CD4-positive, alpha-beta memory T cell (primary cell): ENCODE results near the gene ZNF653. TPM values are rescaled to one million over a fixed set of nuclear protein-coding genes. Genes with fewer than 3 reads are reported as not detected.

Experiments
- CTCF ChIA-PET: fragments of 350-600 bp; sonication (Branson Sonifier 250); formaldehyde crosslinking; loops from one replicate; lab custom pipeline; 2021; ENCODE audit warnings: inconsistent platforms; ENCODE audit not compliant: partially characterized antibody; lab: Charles Lee
- POLR2A ChIA-PET: fragments of 350-600 bp; sonication (Branson Sonifier 250); formaldehyde crosslinking; loops from one replicate; lab custom pipeline; 2021; ENCODE audit not compliant: partially characterized antibody; lab: Charles Lee
- DNase-seq, 5 donors: peaks; one replicate each; pipeline versions ENCODE4 v3.0.0 to v3.0.0-alpha.2; 2020 to 2022; ENCODE audit warnings: mixed read lengths in 1 of 5
- H3K27ac ChIP-seq: one replicate; pipeline ENCODE4 v1.7.0; 2013; ENCODE audit warnings: low read depth, low read length
- H3K27me3 ChIP-seq: 2 replicates; pipeline ENCODE4 v1.7.0; 2013; ENCODE audit warnings: mild to moderate bottlenecking, low read length, moderate library complexity; ENCODE audit not compliant: insufficient read depth
- H3K36me3 ChIP-seq: 2 replicates; pipeline ENCODE4 v1.7.0; 2013; ENCODE audit warnings: mild to moderate bottlenecking, low read length, moderate library complexity; ENCODE audit not compliant: insufficient read depth
- H3K4me1 ChIP-seq: 2 replicates; pipeline ENCODE4 v1.7.0; 2013; ENCODE audit warnings: mild to moderate bottlenecking, low read length, moderate library complexity; ENCODE audit not compliant: insufficient read depth
- H3K4me3 ChIP-seq, 2 donors: one replicate each; pipeline ENCODE4 v1.7.0; 2013; ENCODE audit warnings: low read length in 2 of 2, mild to moderate bottlenecking in 1 of 2
- H3K9me3 ChIP-seq, 2 donors: one replicate each; pipeline ENCODE4 v1.7.0; 2013; ENCODE audit warnings: low read length in 2 of 2, control low read depth in 1 of 2; ENCODE audit not compliant: control insufficient read depth in 1 of 2
- H3K27ac Mint-ChIP-seq, 7 donors: one replicate each; pipeline ENCODE4 v1.8.0; 2020 to 2021; ENCODE audit warnings: mixed read lengths in 7 of 7, mild to moderate bottlenecking in 6 of 7, inconsistent platforms in 3 of 7, moderate library complexity in 3 of 7
- H3K27me3 Mint-ChIP-seq, 2 donors: one replicate each; pipeline ENCODE4 v1.8.0; 2020 to 2021; ENCODE audit warnings: mixed read lengths in 2 of 2
- H3K36me3 Mint-ChIP-seq, 2 donors: one replicate each; pipeline ENCODE4 v1.8.0; 2020 to 2021; ENCODE audit warnings: mixed read lengths in 2 of 2, inconsistent platforms in 1 of 2, mild to moderate bottlenecking in 1 of 2
- H3K4me1 Mint-ChIP-seq, 4 donors: one replicate each; pipeline ENCODE4 v1.8.0; 2020 to 2021; ENCODE audit warnings: mixed read lengths in 4 of 4, mild to moderate bottlenecking in 1 of 4
- H3K4me3 Mint-ChIP-seq, 8 donors: one replicate each; pipeline ENCODE4 v1.8.0; 2020 to 2021; ENCODE audit warnings: mixed read lengths in 8 of 8, mild to moderate bottlenecking in 7 of 8, moderate library complexity in 6 of 8, inconsistent platforms in 3 of 8
- H3K9me3 Mint-ChIP-seq, 8 donors: one replicate each; pipeline ENCODE4 v1.8.0; 2020 to 2021; ENCODE audit warnings: mixed read lengths in 8 of 8, mild to moderate bottlenecking in 5 of 8, inconsistent platforms in 3 of 8, moderate library complexity in 1 of 8
- intact Hi-C: fragments of 100-400 bp; cut with micrococcal nuclease; formaldehyde crosslinking; loops from one replicate; pipeline ENCODE4 v1.15.1; 2023
- polyA plus RNA-seq, 2 donors: library from polyadenylated mRNA; unstranded; fragments of 300-500 nt; fragmentation: Illumina TruSeq; gene quantifications; one replicate each; pipeline ENCODE4 v1.2.3, GENCODE V29; 2021
- total RNA-seq, 2 experiments: library from RNA; stranded (reverse); gene quantifications; one replicate each; pipeline ENCODE4 v1.2.3, GENCODE V29; 2021

ZNF653 gene
- total and polyA plus RNA-seq, 4 experiments from 2014 or later = 2.0 to 24.7 (median 13.5) TPM

GRCh38 chr19:11535792-11536595 is 30.4 kb upstream of the ZNF653 start:
- peaks cover 7% of the 10 kb centered on the region for H3K27me3 ChIP-seq
- H3K9me3 Mint-ChIP-seq = peaks cover 0 to 2% (median 0%) of the 10 kb centered on the region in 8 donors
- CTCF ChIA-PET = interaction anchor here (0.7 to 2.3 kb wide), 23 partner anchors 8 to 1130 kb away, joined by 3 to 38 read pairs (median 4); partner anchors contain the start of genes ELOF1, ZNF439 and ZNF627

GRCh38 chr19:11534948-11535347 is 29.3 kb upstream of the ZNF653 start:
- POLR2A ChIA-PET = interaction anchor here (2.5 kb wide), 1 partner anchor 24 kb away, joined by 11 read pairs; the partner anchor contains the start of gene ELOF1
- Mint-ChIP-seq H3K27ac (peak overlapping the region in 6 of 7 donors; percentile 42 to 72 (median 66)), H3K27me3 (peaks cover 0 to 10% of the 10 kb centered on the region in 2 donors), H3K9me3 (peaks cover 0 to 2% (median 0%) of the 10 kb centered on the region in 8 donors), H3K4me1 (peaks cover 7 to 14% (median 9%) of the 10 kb centered on the region in 4 donors), H3K4me3 (peak overlapping the region in 4 of 8 donors; percentile 12 to 65 (median 35)), H3K36me3 (no peaks in the 10 kb centered on the region)
- peaks cover 15% of the 10 kb centered on the region for H3K4me1 ChIP-seq
- CTCF ChIA-PET = no interaction called here
- intact Hi-C loops = no loop called here
- H3K27me3 ChIP-seq = no peaks in the 10 kb centered on the region
- no peak for DNase-seq
- no peaks in the 10 kb centered on the region for H3K36me3 ChIP-seq
- no peak overlapping the region for H3K4me3 ChIP-seq
- no peaks in the 10 kb centered on the region for H3K9me3 ChIP-seq
- no peak overlapping the region for H3K27ac ChIP-seq

More at GRCh38 chr19:11535792-11536595, 30.4 kb upstream of the ZNF653 start:
- peak overlapping the region; percentile 62 to 87 (median 76) for H3K4me3 Mint-ChIP-seq
- DNase-seq = peak; percentile 74 to 82 (median 78)
- Histone ChIP-seq H3K27ac (peak overlapping the region; percentile 21), H3K4me3 (peak overlapping the region; percentile 27 to 29), H3K4me1 (peaks cover 15% of the 10 kb centered on the region), H3K9me3 (no peaks in the 10 kb centered on the region), H3K36me3 (no peaks in the 10 kb centered on the region)
- H3K27ac Mint-ChIP-seq = peak overlapping the region; percentile 20 to 92 (median 83)
- H3K4me1 Mint-ChIP-seq = peaks cover 7 to 14% (median 9%) of the 10 kb centered on the region in 4 donors
- peaks cover 4 to 12% of the 10 kb centered on the region in 2 donors for H3K27me3 Mint-ChIP-seq
- no peaks in the 10 kb centered on the region for H3K36me3 Mint-ChIP-seq
- intact Hi-C loops = loop anchor here (1.0 kb wide), 1 partner anchor 51 kb away; no protein-coding TSS in a partner anchor
- POLR2A ChIA-PET = interaction anchor here (1.0 to 2.5 kb wide), 4 partner anchors 8 to 101 kb away, joined by 3 to 11 read pairs (median 5); partner anchors contain the start of genes ECSIT, ELOF1 and ODAD3

- CTCF ChIA-PET = no interaction called here
- Histone ChIP-seq H3K9me3 (no peaks in the 10 kb centered on the region), H3K27ac (no peak overlapping the region), H3K4me1 (peaks cover 15% of the 10 kb centered on the region), H3K4me3 (no peak overlapping the region), H3K36me3 (no peaks in the 10 kb centered on the region), H3K27me3 (no peaks in the 10 kb centered on the region)
- peaks cover 0 to 10% of the 10 kb centered on the region in 2 donors for H3K27me3 Mint-ChIP-seq
- H3K27ac Mint-ChIP-seq = peak overlapping the region in 6 of 7 donors; percentile 66 to 89 (median 70)
- POLR2A ChIA-PET = interaction anchor here (0.6 to 1.1 kb wide), 2 partner anchors 8 to 1264 kb away, joined by 3 to 4 read pairs; no protein-coding TSS in a partner anchor
- peak overlapping the region in 4 of 8 donors; percentile 12 to 54 (median 22) for H3K4me3 Mint-ChIP-seq
- peaks cover 0 to 2% (median 0%) of the 10 kb centered on the region in 8 donors for H3K9me3 Mint-ChIP-seq
- DNase-seq = no peak
- H3K36me3 Mint-ChIP-seq = no peaks in the 10 kb centered on the region
- H3K4me1 Mint-ChIP-seq = peaks cover 7 to 14% (median 9%) of the 10 kb centered on the region in 4 donors
- intact Hi-C loops = no loop called here
Measured at GRCh38 chr19:11534538-11534937, 28.9 kb upstream of the ZNF653 start.

GRCh38 chr19:11530432-11530831 is 24.8 kb upstream of the ZNF653 start:
- Histone ChIP-seq H3K27ac (no peak overlapping the region), H3K4me1 (peaks cover 16% of the 10 kb centered on the region), H3K27me3 (no peaks in the 10 kb centered on the region), H3K4me3 (no peak overlapping the region), H3K36me3 (no peaks in the 10 kb centered on the region), H3K9me3 (no peaks in the 10 kb centered on the region)
- Mint-ChIP-seq H3K9me3 (no peaks in the 10 kb centered on the region), H3K36me3 (peaks cover 0 to 4% of the 10 kb centered on the region in 2 donors), H3K4me1 (peaks cover 13 to 27% (median 22%) of the 10 kb centered on the region in 4 donors), H3K27ac (no peak overlapping the region), H3K27me3 (peaks cover 0 to under 1% of the 10 kb centered on the region in 2 donors), H3K4me3 (peak overlapping the region in 3 of 8 donors; percentile 9 to 43 (median 25))
- CTCF ChIA-PET = no interaction called here
- POLR2A ChIA-PET = interaction anchor here (1.0 kb wide), 1 partner anchor 28 kb away, joined by 3 read pairs; the partner anchor contains the start of gene ELOF1
- DNase-seq = peak in 2 of 5 donors; percentile 12 to 13
- intact Hi-C loops = no loop called here

- no peaks in the 10 kb centered on the region for H3K27me3 ChIP-seq
- Mint-ChIP-seq H3K27ac (peak within 1 kb of the TSS; percentile 91 to 98 (median 97)), H3K4me3 (peak within 1 kb of the TSS; percentile 94 to 99 (median 98)), H3K36me3 (peaks cover 0 to 4% of the 10 kb centered on the region in 2 donors), H3K4me1 (peaks cover 13 to 21% (median 18%) of the 10 kb centered on the region in 4 donors), H3K9me3 (no peaks in the 10 kb centered on the region), H3K27me3 (no peaks in the 10 kb centered on the region)
- no peaks in the 10 kb centered on the region for H3K9me3 ChIP-seq
- no peaks in the 10 kb centered on the region for H3K36me3 ChIP-seq
- ChIA-PET CTCF (interaction anchor here (0.6 to 1.2 kb wide), 6 partner anchors 8 to 46 kb away, joined by 3 to 4 read pairs (median 3); partner anchors contain the start of gene ELOF1), POLR2A (interaction anchor here (0.7 to 2.3 kb wide), 12 partner anchors 8 to 648 kb away, joined by 3 to 20 read pairs (median 5); partner anchors contain the start of genes ACP5, ELOF1, PRKCSH and SWSAP1)
- peak within 1 kb of the TSS; percentile 70 to 83 for H3K4me3 ChIP-seq
- peak; percentile 90 to 95 (median 92) for DNase-seq
- H3K4me1 ChIP-seq = peaks cover 15% of the 10 kb centered on the region
- intact Hi-C loops = loop anchor here (1.0 kb wide), 3 partner anchors 23 to 93 kb away; partner anchors contain the start of genes ELOF1, ODAD3, PRKCSH and ZNF653
- peak within 1 kb of the TSS; percentile 76 for H3K27ac ChIP-seq
Measured at GRCh38 chr19:11528551-11529341, 23.1 kb upstream of the ZNF653 start, which contains the start of gene ECSIT. Gene ECSIT (minus strand): TSS chr19:11529134. CDS start chr19:11519170, 9,964 bp downstream.

- no peaks in the 10 kb centered on the region for H3K27me3 ChIP-seq
- peaks cover 0 to 13% (median 1%) of the 10 kb centered on the region in 4 donors for H3K4me1 Mint-ChIP-seq
- H3K27ac Mint-ChIP-seq = peak overlapping the region in 1 of 7 donors; percentile 56
- peaks cover 22 to 35% of the 10 kb centered on the region in 2 donors for H3K36me3 Mint-ChIP-seq
- H3K9me3 Mint-ChIP-seq = no peaks in the 10 kb centered on the region
- no peak overlapping the region for H3K4me3 ChIP-seq
- H3K4me1 ChIP-seq = no peaks in the 10 kb centered on the region
- intact Hi-C loops = no loop called here
- peaks cover 3% of the 10 kb centered on the region for H3K36me3 ChIP-seq
- no peaks in the 10 kb centered on the region for H3K9me3 ChIP-seq
- H3K4me3 Mint-ChIP-seq = no peak overlapping the region
- DNase-seq = no peak
- ChIA-PET POLR2A (interaction anchor here (1.0 kb wide), 1 partner anchor 17 kb away, joined by 4 read pairs; no protein-coding TSS in a partner anchor), CTCF (no interaction called here)
- no peak overlapping the region for H3K27ac ChIP-seq
- no peaks in the 10 kb centered on the region for H3K27me3 Mint-ChIP-seq
Measured at GRCh38 chr19:11519138-11519537, 13.5 kb upstream of the ZNF653 start.
